H9 (cell line): ENCODE data around the gene MARF1. TPM values are rescaled to one million over a fixed set of nuclear protein-coding genes. Genes with fewer than 3 reads are reported as not detected.
"Not testable (repeated sequence)": the region's sequence is repeated elsewhere in the genome, so short reads cannot be mapped to it uniquely, and the experiment has no call there.

Experiments
- DNase-seq: peaks from one replicate; pipeline ENCODE4 v3.0.0-alpha.2; 2017
- H2AFZ ChIP-seq: one replicate; pipeline ENCODE4 v1.6.1; 2013; ENCODE audit warnings: mild to moderate bottlenecking, low read length, control low read depth, moderate library complexity
- H2AK5ac ChIP-seq: 2 replicates; pipeline ENCODE4 v1.6.1; 2013; ENCODE audit warnings: low read length, control low read depth, mixed read lengths; ENCODE audit not compliant: insufficient read length
- H2BK120ac ChIP-seq: one replicate; pipeline ENCODE4 v1.6.1; 2013; ENCODE audit warnings: low read depth, mild to moderate bottlenecking, low read length, control low read depth, inconsistent platforms; ENCODE audit not compliant: poor library complexity, severe bottlenecking
- H2BK12ac ChIP-seq: 2 replicates; pipeline ENCODE4 v1.6.1; 2013; ENCODE audit warnings: low read length, control low read depth, mixed read lengths, low read depth; ENCODE audit not compliant: insufficient read length
- H2BK15ac ChIP-seq: 2 replicates; pipeline ENCODE4 v1.6.1; 2013; ENCODE audit warnings: low read depth, low read length, control low read depth
- H2BK20ac ChIP-seq: one replicate; pipeline ENCODE4 v1.6.1; 2013; ENCODE audit warnings: low read depth, mild to moderate bottlenecking, low read length, control low read depth, inconsistent platforms; ENCODE audit not compliant: poor library complexity, severe bottlenecking
- H2BK5ac ChIP-seq: 2 replicates; pipeline ENCODE4 v1.6.1; 2013; ENCODE audit warnings: low read length, control low read depth, mixed read lengths; ENCODE audit not compliant: insufficient read length
- H3K14ac ChIP-seq: 2 replicates; pipeline ENCODE4 v1.6.1; 2013; ENCODE audit warnings: low read length, control low read depth; ENCODE audit not compliant: insufficient read depth
- H3K18ac ChIP-seq: 2 replicates; pipeline ENCODE4 v1.6.1; 2013; ENCODE audit warnings: low read depth, mild to moderate bottlenecking, mixed read lengths, low read length, control low read depth; ENCODE audit not compliant: insufficient read length
- H3K23ac ChIP-seq: 2 replicates; pipeline ENCODE4 v1.6.1; 2013; ENCODE audit warnings: low read length, control low read depth, mixed read lengths, low read depth; ENCODE audit not compliant: insufficient read length
- H3K23me2 ChIP-seq: 2 replicates; pipeline ENCODE4 v1.6.1; 2013; ENCODE audit warnings: low read depth, mild to moderate bottlenecking, mixed read lengths, low read length, control low read depth; ENCODE audit not compliant: insufficient read length, poor library complexity, severe bottlenecking
- H3K27ac ChIP-seq: 2 replicates; pipeline ENCODE4 v1.5.1; 2013; ENCODE audit warnings: low read length, control low read depth, mixed read lengths, low read depth; ENCODE audit not compliant: insufficient read length
- H3K27me3 ChIP-seq: 2 replicates; pipeline ENCODE4 v1.6.1; 2013; ENCODE audit warnings: low read length, control low read depth, inconsistent platforms; ENCODE audit not compliant: insufficient read depth
- H3K4ac ChIP-seq: 2 replicates; pipeline ENCODE4 v1.6.1; 2013; ENCODE audit warnings: low read depth, mild to moderate bottlenecking, control low read depth, inconsistent platforms, low read length, moderate library complexity
- H3K4me1 ChIP-seq: 2 replicates; pipeline ENCODE4 v1.6.1; 2013; ENCODE audit warnings: low read length, control low read depth, inconsistent platforms; ENCODE audit not compliant: insufficient read depth
- H3K4me2 ChIP-seq: 2 replicates; pipeline ENCODE4 v1.6.1; 2013; ENCODE audit warnings: low read length, control low read depth, mixed read lengths; ENCODE audit not compliant: insufficient read length, insufficient read depth
- H3K56ac ChIP-seq: 2 replicates; pipeline ENCODE4 v1.6.1; 2013; ENCODE audit warnings: low read depth, mild to moderate bottlenecking, mixed read lengths, low read length, control low read depth; ENCODE audit not compliant: insufficient read length
- H3K79me1 ChIP-seq: 2 replicates; pipeline ENCODE4 v1.6.1; 2013; ENCODE audit warnings: low read depth, mild to moderate bottlenecking, moderate library complexity, low read length, control low read depth, inconsistent platforms; ENCODE audit not compliant: insufficient read depth, poor library complexity, severe bottlenecking
- H3K79me2 ChIP-seq: 2 replicates; pipeline ENCODE4 v1.6.1; 2013; ENCODE audit warnings: low read length, control low read depth, inconsistent platforms; ENCODE audit not compliant: insufficient read depth
- H3K9ac ChIP-seq: 2 replicates; pipeline ENCODE4 v1.6.1; 2013; ENCODE audit warnings: low read length, control low read depth, mixed read lengths; ENCODE audit not compliant: insufficient read length; ENCODE audit errors: extremely low read depth
- H3K9me3 ChIP-seq: one replicate; pipeline ENCODE4 v1.6.1; 2013; ENCODE audit warnings: low read depth, low read length, inconsistent platforms; ENCODE audit not compliant: control insufficient read depth
- H3T11ph ChIP-seq: one replicate; pipeline ENCODE4 v1.6.1; 2013; ENCODE audit warnings: mild to moderate bottlenecking, low read length, control low read depth, inconsistent platforms
- H4K20me1 ChIP-seq: one replicate; pipeline ENCODE4 v1.6.1; 2013; ENCODE audit not compliant: control insufficient read depth, insufficient read length, insufficient read depth
- H4K5ac ChIP-seq: 2 replicates; pipeline ENCODE4 v1.6.1; 2013; ENCODE audit warnings: low read depth, mild to moderate bottlenecking, mixed read lengths, low read length, control low read depth; ENCODE audit not compliant: insufficient read length
- H4K8ac ChIP-seq: replicated peaks from 2 replicates; pipeline ENCODE4 v1.6.1; 2013; ENCODE audit warnings: low read length, control low read depth, mixed read lengths, low read depth; ENCODE audit not compliant: insufficient read length
- H4K91ac ChIP-seq: 2 replicates; pipeline ENCODE4 v1.6.1; 2013; ENCODE audit warnings: low read depth, mild to moderate bottlenecking, moderate library complexity, mixed read lengths, low read length, control low read depth; ENCODE audit not compliant: insufficient read length
- H3K27ac Mint-ChIP-seq, 3 experiments: 2 replicates in 2 of 3; 3 replicates in 1 of 3; pipeline ENCODE4 v1.8.0; 2020 to 2021; ENCODE audit warnings: mixed read lengths in 3 of 3, mild to moderate bottlenecking in 1 of 3, moderate library complexity in 1 of 3
- H3K27me3 Mint-ChIP-seq: 2 replicates; pipeline ENCODE4 v1.8.0; 2021; ENCODE audit warnings: low read depth, mild to moderate bottlenecking, moderate library complexity, mixed read lengths
- H3K36me3 Mint-ChIP-seq, 3 experiments: 2 replicates in 2 of 3; 3 replicates in 1 of 3; pipeline ENCODE4 v1.8.0; 2020 to 2021; ENCODE audit warnings: low read depth in 3 of 3, mixed read lengths in 3 of 3; ENCODE audit not compliant: insufficient read depth in 1 of 3
- H3K4me1 Mint-ChIP-seq, 2 experiments: 2 replicates each; pipeline ENCODE4 v1.8.0; 2020; ENCODE audit warnings: mixed read lengths in 2 of 2
- H3K4me3 Mint-ChIP-seq, 2 experiments: 2 replicates in 1 of 2; 3 replicates in 1 of 2; pipeline ENCODE4 v1.8.0; 2020 to 2021; ENCODE audit warnings: mild to moderate bottlenecking in 2 of 2, mixed read lengths in 2 of 2, moderate library complexity in 1 of 2
- H3K9me3 Mint-ChIP-seq, 2 experiments: 2 replicates in 1 of 2; 3 replicates in 1 of 2; pipeline ENCODE4 v1.8.0; 2020; ENCODE audit warnings: mild to moderate bottlenecking in 2 of 2, mixed read lengths in 2 of 2, moderate library complexity in 1 of 2
- CTCF ChIP-seq: fragments of 200-600 bp; sonication (generic); conservative IDR thresholded peaks from 3 replicates; pipeline ENCODE4 v1.8.0; 2021; ENCODE audit warnings: antibody characterized with exemption, mild to moderate bottlenecking
- WGBS: extraction: QIAGEN DNeasy Blood & Tissue Kit; methylation state at CpG from one replicate; pipeline ENCODE4 v1.1.7; 2013; ENCODE audit warnings: missing lambda C conversion rate, low lambda C conversion rate, mixed read lengths; ENCODE audit not compliant: insufficient read length; ENCODE audit errors: extremely low coverage; 5-methylcytosine and 5-hydroxymethylcytosine counted together
- total RNA-seq: library from RNA; stranded (reverse); gene quantifications from 2 replicates; pipeline ENCODE4 v1.2.1, GENCODE V29; 2021

MARF1 gene
- total RNA-seq, 1 experiment from 2014 or later, result 23.3 TPM

GRCh38 chr16:15647294-15648014, 4.5 kb upstream of the MARF1 start:
- Histone ChIP-seq H3K4me2 (no peak overlapping the region), H3K14ac (no peak overlapping the region), H3K23ac (no peak overlapping the region), H3K9me3 (no peaks in the 10 kb centered on the region), H3K4me1 (no peaks in the 10 kb centered on the region), H2AK5ac (peak overlapping the region; percentile 30), H2BK15ac (no peak overlapping the region), H2BK120ac (no peak overlapping the region), H3K27ac (no peak overlapping the region), H3K18ac (no peak overlapping the region), H2AFZ (no peak overlapping the region), H3K79me1 (peaks cover 3% of the 10 kb centered on the region), H3K27me3 (no peaks in the 10 kb centered on the region), H4K91ac (no peak overlapping the region), H3K4ac (no peak overlapping the region), H4K5ac (no peak overlapping the region), H2BK12ac (no peak overlapping the region), H3K79me2 (no peaks in the 10 kb centered on the region), H4K8ac (no peak overlapping the region), H2BK5ac (no peak overlapping the region), H3K23me2 (peaks cover 9% of the 10 kb centered on the region), H3K56ac (no peak overlapping the region), H2BK20ac (no peak overlapping the region), H4K20me1 (peaks cover 2% of the 10 kb centered on the region), H3T11ph (no peak overlapping the region), H3K9ac (no peak overlapping the region)
- TF ChIP-seq CTCF, result no peak
- no CpG with 5 or more reads among the region's 7 CpGs for WGBS
- H3K4me1 Mint-ChIP-seq, result peaks cover 14 to 17% of the 10 kb centered on the region in 2 experiments
- DNase-seq, result no peak
- H3K36me3 Mint-ChIP-seq, result peaks cover 0 to 2% (median 0%) of the 10 kb centered on the region in 3 experiments; a peak in 3 of 7 replicates
- no peak overlapping the region for H3K27ac Mint-ChIP-seq
- H3K27me3 Mint-ChIP-seq, result no peaks in the 10 kb centered on the region
- H3K9me3 Mint-ChIP-seq, result 0 out of 5 replicates have a peak, but pooled peaks cover 0 to 2% of the 10 kb centered on the region in 2 experiments
- H3K4me3 Mint-ChIP-seq, result no peak overlapping the region

GRCh38 chr16:15646557-15647293, 3.8 kb upstream of the MARF1 start:
- H3K23ac ChIP-seq, H3K79me1 ChIP-seq, H4K5ac ChIP-seq, H2AFZ ChIP-seq, H3K9me3 Mint-ChIP-seq, H3K4ac ChIP-seq, H2BK20ac ChIP-seq, H4K91ac ChIP-seq, H3K36me3 Mint-ChIP-seq, H2BK15ac ChIP-seq, H4K8ac ChIP-seq, H3K4me3 Mint-ChIP-seq, H2BK12ac ChIP-seq, H3K27me3 ChIP-seq, H3K14ac ChIP-seq, H2BK120ac ChIP-seq, H3K18ac ChIP-seq, H3K79me2 ChIP-seq, H3K9ac ChIP-seq, H2BK5ac ChIP-seq, H3K27ac Mint-ChIP-seq, DNase-seq, H3K27ac ChIP-seq, H3K27me3 Mint-ChIP-seq, H4K20me1 ChIP-seq, H3K4me1 ChIP-seq, H3K9me3 ChIP-seq, H3K4me2 ChIP-seq, H3T11ph ChIP-seq, H3K23me2 ChIP-seq, H3K56ac ChIP-seq: not testable (repeated sequence)
- H2AK5ac ChIP-seq, result peak overlapping the region; percentile 30
- no CpG with 5 or more reads among the region's 13 CpGs for WGBS
- H3K4me1 Mint-ChIP-seq, result peaks cover 20 to 22% of the 10 kb centered on the region in 2 experiments
